VCaP (cell line): ENCODE results near the gene SLCO3A1.

Experiments used
- H3K27ac ChIP-seq: fragments of 450-650 bp; 2 replicates; pipeline ENCODE4 v1.5.1; 2017
- CTCF ChIP-seq: fragments of 450-650 bp; conservative IDR thresholded peaks from 2 replicates; pipeline ENCODE4 v1.5.1; 2017; ENCODE audit warnings: mild to moderate bottlenecking, moderate library complexity

SLCO3A1 gene

GRCh38 chr15:92025706-92026270, 172.3 kb downstream of the SLCO3A1 start:
- no peak overlapping the region for H3K27ac ChIP-seq
- no peak for TF ChIP-seq CTCF

GRCh38 chr15:92028389-92028724, 174.8 kb downstream of the SLCO3A1 start:
- TF ChIP-seq CTCF, result no peak

GRCh38 chr15:92029767-92030166, 176.3 kb downstream of the SLCO3A1 start:
- H3K27ac ChIP-seq, result no peak overlapping the region
- no peak for TF ChIP-seq CTCF

More at GRCh38 chr15:92028389-92028724, 174.8 kb downstream of the SLCO3A1 start:
- H3K27ac ChIP-seq, result no peak overlapping the region

- no peak for TF ChIP-seq CTCF
- no peak overlapping the region for H3K27ac ChIP-seq
Observed at GRCh38 chr15:92033314-92033713, 179.8 kb downstream of the SLCO3A1 start.

GRCh38 chr15:92033723-92034122, 180.2 kb downstream of the SLCO3A1 start:
- TF ChIP-seq CTCF, result no peak
- no peak overlapping the region for H3K27ac ChIP-seq

- no peak for TF ChIP-seq CTCF
- H3K27ac ChIP-seq, result no peak overlapping the region
Observed at GRCh38 chr15:92034227-92034626, 180.7 kb downstream of the SLCO3A1 start.

- no peak for TF ChIP-seq CTCF
- H3K27ac ChIP-seq, result no peak overlapping the region
Observed at GRCh38 chr15:92035551-92035950, 182.0 kb downstream of the SLCO3A1 start.
